HepG2 (cell line): Measurements from ENCODE around the gene PIM3. TPM values are rescaled to one million over a fixed set of nuclear protein-coding genes. Genes with fewer than 3 reads are reported as not detected.
A peak's percentile ranks its signal among the peaks of the same experiment; 100 is the strongest.

Experiments
- ARID2 ChIP-seq: sonication (generic); formaldehyde crosslinking; IDR thresholded peaks from 2 replicates; pipeline ENCODE4 v1.8.1; 2022; ENCODE audit warnings: mild to moderate bottlenecking, missing genetic modification reagents, borderline replicate concordance
- CEBPB ChIP-seq: IDR thresholded peaks from 2 replicates; pipeline ENCODE4 v1.6.1; 2011; ENCODE audit warnings: low read depth, low read length, improper control_type of control experiment, borderline replicate concordance
- CERS6 ChIP-seq: sonication (generic); formaldehyde crosslinking; IDR thresholded peaks from 2 replicates; pipeline ENCODE4 v1.5.0; 2020; ENCODE audit warnings: missing genetic modification reagents
- CSRNP1 ChIP-seq: sonication (generic); formaldehyde crosslinking; IDR thresholded peaks from 2 replicates; pipeline ENCODE4 v1.8.1; 2023; ENCODE audit warnings: mild to moderate bottlenecking, missing genetic modification reagents
- ELF1 ChIP-seq: sonication (generic); formaldehyde crosslinking; IDR thresholded peaks from 2 replicates; pipeline ENCODE4 v1.4.0; 2020; ENCODE audit warnings: missing genetic modification reagents
- GFI1 ChIP-seq: sonication (generic); formaldehyde crosslinking; IDR thresholded peaks from 2 replicates; pipeline ENCODE4 v1.5.0; 2020; ENCODE audit warnings: missing genetic modification reagents, mild to moderate bottlenecking, borderline replicate concordance
- HOXA3 ChIP-seq: sonication (generic); formaldehyde crosslinking; IDR thresholded peaks from 2 replicates; pipeline ENCODE4 v1.5.0; 2020; ENCODE audit warnings: missing genetic modification reagents
- IKZF1 ChIP-seq: fragments of 450-650 bp; IDR thresholded peaks from 2 replicates; pipeline ENCODE4 v1.7.1; 2016
- MAZ ChIP-seq, 2 experiments: sonication (generic) in 1 of 2; formaldehyde crosslinking in 1 of 2; IDR thresholded peaks; 2 replicates each; pipeline versions ENCODE4 v1.5.0 to v1.6.1; 2012 to 2020; ENCODE audit warnings: low read depth in 2 of 2, mild to moderate bottlenecking in 2 of 2, borderline replicate concordance in 1 of 2, improper control_type of control experiment in 1 of 2, low read length in 1 of 2, missing genetic modification reagents in 1 of 2, moderate library complexity in 1 of 2
- MTERF4 ChIP-seq: sonication (generic); formaldehyde crosslinking; IDR thresholded peaks from 2 replicates; pipeline ENCODE4 v1.8.0; 2023; ENCODE audit warnings: mild to moderate bottlenecking, missing genetic modification reagents
- MYPOP ChIP-seq: sonication (generic); formaldehyde crosslinking; IDR thresholded peaks from 2 replicates; pipeline ENCODE4 v1.8.1; 2023; ENCODE audit warnings: mild to moderate bottlenecking, moderate library complexity, missing genetic modification reagents
- SP5 ChIP-seq: IDR thresholded peaks from 2 replicates; pipeline ENCODE4 v1.6.1; 2016; ENCODE audit warnings: low read depth, borderline replicate concordance
- TEAD3 ChIP-seq: optimal IDR thresholded peaks from 2 replicates; pipeline ENCODE3; 2016; ENCODE audit warnings: borderline replicate concordance
- THAP11 ChIP-seq: IDR thresholded peaks from 2 replicates; pipeline ENCODE4 v1.6.1; 2016; ENCODE audit warnings: missing biosample characterization, missing genetic modification reagents
- ZBTB26 ChIP-seq: IDR thresholded peaks from 2 replicates; pipeline ENCODE4 v1.6.1; 2016; ENCODE audit warnings: missing compliant biosample characterization, missing genetic modification reagents, borderline replicate concordance
- ZFP36L1 ChIP-seq: sonication (generic); formaldehyde crosslinking; IDR thresholded peaks from 2 replicates; pipeline ENCODE4 v1.8.0; 2022; ENCODE audit warnings: mild to moderate bottlenecking, missing genetic modification reagents, moderate library complexity
- ZNF138 ChIP-seq: sonication (generic); formaldehyde crosslinking; IDR thresholded peaks from 2 replicates; pipeline ENCODE4 v1.5.0; 2020; ENCODE audit warnings: mild to moderate bottlenecking, low read depth, missing genetic modification reagents
- ZNF18 ChIP-seq: sonication (generic); formaldehyde crosslinking; IDR thresholded peaks from 2 replicates; pipeline ENCODE4 v1.8.0; 2022; ENCODE audit warnings: mild to moderate bottlenecking, missing genetic modification reagents; ENCODE audit not compliant: insufficient replicate concordance
- ZNF275 ChIP-seq: sonication (generic); formaldehyde crosslinking; IDR thresholded peaks from 2 replicates; pipeline ENCODE4 v1.8.0; 2022; ENCODE audit warnings: missing genetic modification reagents, mild to moderate bottlenecking, inconsistent platforms, borderline replicate concordance
- polyA plus RNA-seq, 8 experiments: library from polyadenylated mRNA; depleted of rRNA in 3 of 8; stranded (reverse) in 7 of 8; unstranded in 1 of 8; fragments of >200 nt; fragmentation: Illumina TruSeq in 4 of 8; extraction: Trizol in 4 of 8; gene quantifications; 2 replicates each; pipeline versions ENCODE4 v1.2.1 to v1.2.3, GENCODE V29; 2011 to 2016; ENCODE audit warnings: low read depth in 4 of 8, missing spikeins in 1 of 8, mixed read lengths in 1 of 8; ENCODE audit not compliant: insufficient read depth in 1 of 8
- total RNA-seq, 5 experiments: library from RNA; depleted of rRNA; stranded (reverse); fragments of >200 nt; fragmentation: Illumina TruSeq; extraction: Trizol; gene quantifications; 2 replicates each; pipeline ENCODE4 v1.2.3, GENCODE V29; 2016; ENCODE audit warnings: low read depth in 1 of 5

Gene PIM3
- total and polyA plus RNA-seq, 2 of the 13 experiments (the other 11 are each of a cell fraction or from before 2014, with no cell fraction given): 21.6 to 31.2 TPM

GRCh38 chr22:49951000-49951677 lies 9.4 kb upstream of the PIM3 start (continued):
- TF ChIP-seq ZNF275 (CRISPR knock-in tag) (no peak), HOXA3 (CRISPR knock-in tag) (no peak; the same call in 1 of the 2 replicates), ZNF138 (CRISPR knock-in tag) (no peak), GFI1 (CRISPR knock-in tag) (no peak; the same call in 1 of the 2 replicates), IKZF1 (no peak), ZNF18 (CRISPR knock-in tag) (peak; percentile 82), MYPOP (CRISPR knock-in tag) (0 out of 2 replicates have a peak, but pooled peaks have one; percentile 61), MAZ (IDR thresholded peaks at IDR 0.05; ENCODE audit: borderline replicate concordance, low read depth, low read length) (no peak), MAZ (CRISPR knock-in tag; IDR thresholded peaks at IDR 0.05; ENCODE audit: low read depth) (0 out of 2 replicates have a peak, but pooled peaks have one; percentile 22), MTERF4 (CRISPR knock-in tag) (0 out of 2 replicates have a peak, but pooled peaks have one; percentile 34), CEBPB (no peak), THAP11 (CRISPR knock-in tag) (no peak), ZBTB26 (CRISPR knock-in tag) (0 out of 2 replicates have a peak, but pooled peaks have one; percentile 31), TEAD3 (CRISPR knock-in tag) (peak; percentile 52), SP5 (CRISPR knock-in tag) (peak; percentile 73), ELF1 (CRISPR knock-in tag) (no peak), ARID2 (CRISPR knock-in tag) (no peak), CERS6 (CRISPR knock-in tag) (no peak), CSRNP1 (peak; percentile 43; the same call in 1 of the 2 replicates), ZFP36L1 (CRISPR knock-in tag) (0 out of 2 replicates have a peak, but pooled peaks have one; percentile 55)
